CD4-positive, alpha-beta memory T cell (primary cell): ENCODE results near the gene RNF7. TPM values are rescaled to one million over a fixed set of nuclear protein-coding genes. Genes with fewer than 3 reads are reported as not detected.
A peak's percentile ranks its signal among the peaks of the same experiment; 100 is the strongest.
"Not testable (repeated sequence)": the region's sequence is repeated elsewhere in the genome, so short reads cannot be mapped to it uniquely, and the experiment has no call there.

ENCODE experiments used
- CTCF ChIA-PET: fragments of 350-600 bp; sonication (Branson Sonifier 250); formaldehyde crosslinking; loops from one replicate; lab custom pipeline; 2021; ENCODE audit warnings: inconsistent platforms; ENCODE audit not compliant: partially characterized antibody; lab: Charles Lee
- POLR2A ChIA-PET: fragments of 350-600 bp; sonication (Branson Sonifier 250); formaldehyde crosslinking; loops from one replicate; lab custom pipeline; 2021; ENCODE audit not compliant: partially characterized antibody; lab: Charles Lee
- DNase-seq, 5 donors: peaks; one replicate each; pipeline versions ENCODE4 v3.0.0 to v3.0.0-alpha.2; 2020 to 2022; ENCODE audit warnings: mixed read lengths in 1 of 5
- H3K27ac ChIP-seq: one replicate; pipeline ENCODE4 v1.7.0; 2013; ENCODE audit warnings: low read depth, low read length
- H3K27me3 ChIP-seq: 2 replicates; pipeline ENCODE4 v1.7.0; 2013; ENCODE audit warnings: mild to moderate bottlenecking, low read length, moderate library complexity; ENCODE audit not compliant: insufficient read depth
- H3K36me3 ChIP-seq: 2 replicates; pipeline ENCODE4 v1.7.0; 2013; ENCODE audit warnings: mild to moderate bottlenecking, low read length, moderate library complexity; ENCODE audit not compliant: insufficient read depth
- H3K4me1 ChIP-seq: 2 replicates; pipeline ENCODE4 v1.7.0; 2013; ENCODE audit warnings: mild to moderate bottlenecking, low read length, moderate library complexity; ENCODE audit not compliant: insufficient read depth
- H3K4me3 ChIP-seq, 2 donors: one replicate each; pipeline ENCODE4 v1.7.0; 2013; ENCODE audit warnings: low read length in 2 of 2, mild to moderate bottlenecking in 1 of 2
- H3K9me3 ChIP-seq, 2 donors: one replicate each; pipeline ENCODE4 v1.7.0; 2013; ENCODE audit warnings: low read length in 2 of 2, control low read depth in 1 of 2; ENCODE audit not compliant: control insufficient read depth in 1 of 2
- H3K27ac Mint-ChIP-seq, 7 donors: one replicate each; pipeline ENCODE4 v1.8.0; 2020 to 2021; ENCODE audit warnings: mixed read lengths in 7 of 7, mild to moderate bottlenecking in 6 of 7, inconsistent platforms in 3 of 7, moderate library complexity in 3 of 7
- H3K27me3 Mint-ChIP-seq, 2 donors: one replicate each; pipeline ENCODE4 v1.8.0; 2020 to 2021; ENCODE audit warnings: mixed read lengths in 2 of 2
- H3K36me3 Mint-ChIP-seq, 2 donors: one replicate each; pipeline ENCODE4 v1.8.0; 2020 to 2021; ENCODE audit warnings: mixed read lengths in 2 of 2, inconsistent platforms in 1 of 2, mild to moderate bottlenecking in 1 of 2
- H3K4me1 Mint-ChIP-seq, 4 donors: one replicate each; pipeline ENCODE4 v1.8.0; 2020 to 2021; ENCODE audit warnings: mixed read lengths in 4 of 4, mild to moderate bottlenecking in 1 of 4
- H3K4me3 Mint-ChIP-seq, 8 donors: one replicate each; pipeline ENCODE4 v1.8.0; 2020 to 2021; ENCODE audit warnings: mixed read lengths in 8 of 8, mild to moderate bottlenecking in 7 of 8, moderate library complexity in 6 of 8, inconsistent platforms in 3 of 8
- H3K9me3 Mint-ChIP-seq, 8 donors: one replicate each; pipeline ENCODE4 v1.8.0; 2020 to 2021; ENCODE audit warnings: mixed read lengths in 8 of 8, mild to moderate bottlenecking in 5 of 8, inconsistent platforms in 3 of 8, moderate library complexity in 1 of 8
- intact Hi-C: fragments of 100-400 bp; cut with micrococcal nuclease; formaldehyde crosslinking; loops from one replicate; pipeline ENCODE4 v1.15.1; 2023
- polyA plus RNA-seq, 2 donors: library from polyadenylated mRNA; unstranded; fragments of 300-500 nt; fragmentation: Illumina TruSeq; gene quantifications; one replicate each; pipeline ENCODE4 v1.2.3, GENCODE V29; 2021
- total RNA-seq, 2 experiments: library from RNA; stranded (reverse); gene quantifications; one replicate each; pipeline ENCODE4 v1.2.3, GENCODE V29; 2021

RNF7 gene
- total and polyA plus RNA-seq, 4 experiments from 2014 or later = 56.3 to 128 (median 95.6) TPM

GRCh38 chr3:141788149-141788548 is 50.1 kb downstream of the RNF7 start:
- Histone ChIP-seq H3K4me3 (no peak overlapping the region), H3K9me3 (no peaks in the 10 kb centered on the region), H3K4me1 (no peaks in the 10 kb centered on the region), H3K27ac (no peak overlapping the region), H3K36me3 (no peaks in the 10 kb centered on the region), H3K27me3 (no peaks in the 10 kb centered on the region)
- intact Hi-C loops = no loop called here
- no peak overlapping the region for H3K4me3 Mint-ChIP-seq
- no peaks in the 10 kb centered on the region for H3K9me3 Mint-ChIP-seq
- H3K27ac Mint-ChIP-seq = peak overlapping the region in 1 of 7 donors; percentile 13
- H3K27me3 Mint-ChIP-seq = no peaks in the 10 kb centered on the region
- DNase-seq = no peak
- no peaks in the 10 kb centered on the region for H3K36me3 Mint-ChIP-seq
- POLR2A ChIA-PET = interaction anchor here (1.5 kb wide), 1 partner anchor 8 kb away, joined by 8 read pairs; no protein-coding TSS in a partner anchor
- CTCF ChIA-PET = interaction anchor here (0.8 to 1.1 kb wide), 2 partner anchors 49 to 50 kb away, joined by 3 to 7 read pairs; partner anchors contain the start of gene RNF7
- H3K4me1 Mint-ChIP-seq = peaks cover 0 to 3% (median 2%) of the 10 kb centered on the region in 4 donors

GRCh38 chr3:141788750-141789149 is 50.7 kb downstream of the RNF7 start:
- H3K27me3 ChIP-seq, H3K4me3 Mint-ChIP-seq, H3K36me3 Mint-ChIP-seq, intact Hi-C loops, H3K27ac ChIP-seq, H3K4me3 ChIP-seq, H3K4me1 Mint-ChIP-seq, H3K27me3 Mint-ChIP-seq, H3K9me3 ChIP-seq, H3K36me3 ChIP-seq, H3K9me3 Mint-ChIP-seq, DNase-seq, H3K4me1 ChIP-seq: not testable (repeated sequence)
- CTCF ChIA-PET = interaction anchor here (1.1 kb wide), 1 partner anchor 50 kb away, joined by 7 read pairs; the partner anchor contains the start of gene RNF7
- POLR2A ChIA-PET = interaction anchor here (1.5 kb wide), 1 partner anchor 8 kb away, joined by 8 read pairs; no protein-coding TSS in a partner anchor
- H3K27ac Mint-ChIP-seq = peak overlapping the region in 1 of 7 donors; percentile 43

- Histone ChIP-seq H3K4me3 (no peak overlapping the region), H3K27me3 (no peaks in the 10 kb centered on the region), H3K9me3 (no peaks in the 10 kb centered on the region), H3K27ac (no peak overlapping the region), H3K4me1 (peaks cover 6% of the 10 kb centered on the region), H3K36me3 (no peaks in the 10 kb centered on the region)
- no peaks in the 10 kb centered on the region for H3K9me3 Mint-ChIP-seq
- H3K4me1 Mint-ChIP-seq = peaks cover 6 to 10% (median 8%) of the 10 kb centered on the region in 4 donors
- POLR2A ChIA-PET = interaction anchor here (1.5 kb wide), 1 partner anchor 7 kb away, joined by 8 read pairs; no protein-coding TSS in a partner anchor
- DNase-seq = no peak
- CTCF ChIA-PET = no interaction called here
- H3K4me3 Mint-ChIP-seq = no peak overlapping the region
- H3K36me3 Mint-ChIP-seq = no peaks in the 10 kb centered on the region
- no peaks in the 10 kb centered on the region for H3K27me3 Mint-ChIP-seq
- H3K27ac Mint-ChIP-seq = peak overlapping the region in 2 of 7 donors; percentile 18 to 65
- intact Hi-C loops = no loop called here
Observed at GRCh38 chr3:141789281-141789680, 51.2 kb downstream of the RNF7 start.

- intact Hi-C loops = no loop called here
- no peak overlapping the region for H3K4me3 Mint-ChIP-seq
Observed at GRCh38 chr3:141790171-141790570, 52.1 kb downstream of the RNF7 start.

GRCh38 chr3:141792495-141792894 is 54.4 kb downstream of the RNF7 start:
- H3K27me3 Mint-ChIP-seq = no peaks in the 10 kb centered on the region

More at GRCh38 chr3:141790171-141790570, 52.1 kb downstream of the RNF7 start:
- Histone ChIP-seq H3K27me3 (no peaks in the 10 kb centered on the region), H3K36me3 (no peaks in the 10 kb centered on the region), H3K4me3 (no peak overlapping the region), H3K9me3 (no peaks in the 10 kb centered on the region), H3K4me1 (peaks cover 15% of the 10 kb centered on the region), H3K27ac (no peak overlapping the region)
- Mint-ChIP-seq H3K9me3 (no peaks in the 10 kb centered on the region), H3K27ac (no peak overlapping the region), H3K36me3 (no peaks in the 10 kb centered on the region), H3K27me3 (no peaks in the 10 kb centered on the region), H3K4me1 (peaks cover 14 to 19% (median 16%) of the 10 kb centered on the region in 4 donors)
- DNase-seq = no peak
- CTCF ChIA-PET = interaction anchor here (0.6 kb wide), 1 partner anchor 52 kb away, joined by 3 read pairs; the partner anchor contains the start of gene RNF7
- POLR2A ChIA-PET = no interaction called here

GRCh38 chr3:141793476-141794260 is 55.6 kb downstream of the RNF7 start:
- Histone ChIP-seq H3K27me3 (no peaks in the 10 kb centered on the region), H3K4me1 (peaks cover 48% of the 10 kb centered on the region), H3K36me3 (no peaks in the 10 kb centered on the region), H3K27ac (no peak overlapping the region), H3K4me3 (no peak overlapping the region), H3K9me3 (no peaks in the 10 kb centered on the region)
- CTCF ChIA-PET = interaction anchor here (1.4 to 4.8 kb wide), 3 partner anchors 51 to 82 kb away, joined by 4 to 35 read pairs (median 7); partner anchors contain the start of gene RNF7
- peak overlapping the region in 5 of 8 donors; percentile 30 to 50 (median 31) for H3K4me3 Mint-ChIP-seq
- H3K27ac Mint-ChIP-seq = peak overlapping the region in 4 of 7 donors; percentile 82 to 99 (median 93)
- H3K9me3 Mint-ChIP-seq = no peaks in the 10 kb centered on the region
- no peak for DNase-seq
- no peaks in the 10 kb centered on the region for H3K27me3 Mint-ChIP-seq
- intact Hi-C loops = no loop called here
- POLR2A ChIA-PET = interaction anchor here (2.5 to 5.6 kb wide), 2 partner anchors 55 to 82 kb away, joined by 8 to 73 read pairs; partner anchors contain the start of gene RNF7
- H3K4me1 Mint-ChIP-seq = peaks cover 44 to 54% (median 49%) of the 10 kb centered on the region in 4 donors
- peaks cover 0 to 5% of the 10 kb centered on the region in 2 donors for H3K36me3 Mint-ChIP-seq

More at GRCh38 chr3:141792495-141792894, 54.4 kb downstream of the RNF7 start:
- H3K36me3 Mint-ChIP-seq = peaks cover 0 to 4% of the 10 kb centered on the region in 2 donors
- Histone ChIP-seq H3K36me3 (no peaks in the 10 kb centered on the region), H3K27ac (no peak overlapping the region), H3K27me3 (no peaks in the 10 kb centered on the region), H3K4me1 (peaks cover 36% of the 10 kb centered on the region), H3K9me3 (no peaks in the 10 kb centered on the region), H3K4me3 (no peak overlapping the region)
- POLR2A ChIA-PET = no interaction called here
- CTCF ChIA-PET = interaction anchor here (1.4 to 1.6 kb wide), 2 partner anchors 52 to 83 kb away, joined by 4 to 7 read pairs; no protein-coding TSS in a partner anchor
- intact Hi-C loops = no loop called here
- H3K4me3 Mint-ChIP-seq = peak overlapping the region in 1 of 8 donors; percentile 18
- H3K9me3 Mint-ChIP-seq = no peaks in the 10 kb centered on the region
- DNase-seq = no peak
- H3K4me1 Mint-ChIP-seq = peaks cover 34 to 42% (median 38%) of the 10 kb centered on the region in 4 donors
- peak overlapping the region in 2 of 7 donors; percentile 23 to 24 for H3K27ac Mint-ChIP-seq
